HG03175 (cell line): ENCODE data around the gene GPR33.
"Not testable (repeated sequence)": the region's sequence is repeated elsewhere in the genome, so short reads cannot be mapped to it uniquely, and the experiment has no call there.

ENCODE experiments used
- ATAC-seq: cut with Tn5 transposase; IDR thresholded peaks from one replicate; pipeline ENCODE4 v1.9.1; 2021; ENCODE audit warnings: mild to moderate bottlenecking, moderate library complexity; ENCODE audit not compliant: unreplicated experiment

Gene GPR33

GRCh38 chr14:31487886-31488285 is at the start of gene GPR33:
Gene GPR33, minus strand, starts transcription at chr14:31488039. Its CDS starts 4,074 bp downstream, at chr14:31483965.
- ATAC-seq, result no peak

- ATAC-seq, result no peak
Measured at GRCh38 chr14:31536201-31536960, 48.5 kb upstream of the GPR33 start.

GRCh38 chr14:31530136-31530535 is 42.3 kb upstream of the GPR33 start:
- no peak for ATAC-seq

GRCh38 chr14:31529053-31529452 is 41.2 kb upstream of the GPR33 start:
- ATAC-seq, result no peak

GRCh38 chr14:31527546-31527945 is 39.7 kb upstream of the GPR33 start:
- ATAC-seq, result no peak

GRCh38 chr14:31527087-31527486 is 39.2 kb upstream of the GPR33 start:
- no peak for ATAC-seq

GRCh38 chr14:31510855-31511254 is 23.0 kb upstream of the GPR33 start:
- no peak for ATAC-seq

- no peak for ATAC-seq
Measured at GRCh38 chr14:31510222-31510621, 22.4 kb upstream of the GPR33 start.

GRCh38 chr14:31508135-31508534 is 20.3 kb upstream of the GPR33 start:
- ATAC-seq, result no peak

- ATAC-seq, result no peak
Measured at GRCh38 chr14:31505411-31505810, 17.6 kb upstream of the GPR33 start.

- ATAC-seq, result no peak
Measured at GRCh38 chr14:31501870-31502269, 14.0 kb upstream of the GPR33 start.

- ATAC-seq, result no peak
Measured at GRCh38 chr14:31492759-31493498, 5.1 kb upstream of the GPR33 start.

GRCh38 chr14:31489691-31490090 is 1.9 kb upstream of the GPR33 start:
- ATAC-seq, result peak; percentile 80

- no peak for ATAC-seq
Measured at GRCh38 chr14:31486764-31487163, 1.1 kb downstream of the GPR33 start.

- no peak for ATAC-seq
Measured at GRCh38 chr14:31484754-31485153, 3.1 kb downstream of the GPR33 start.

- no peak for ATAC-seq
Measured at GRCh38 chr14:31480156-31480555, 7.7 kb downstream of the GPR33 start.

- no peak for ATAC-seq
Measured at GRCh38 chr14:31479027-31479426, 8.8 kb downstream of the GPR33 start.

GRCh38 chr14:31477248-31477647 is 10.6 kb downstream of the GPR33 start:
- no peak for ATAC-seq

- ATAC-seq, result no peak
Measured at GRCh38 chr14:31476131-31476866, 11.5 kb downstream of the GPR33 start.

- no peak for ATAC-seq
Measured at GRCh38 chr14:31466554-31466953, 21.3 kb downstream of the GPR33 start.

GRCh38 chr14:31465111-31465510 is 22.7 kb downstream of the GPR33 start:
- no peak for ATAC-seq

GRCh38 chr14:31462450-31462849 is 25.4 kb downstream of the GPR33 start:
- not testable (repeated sequence) for ATAC-seq
